RKO (cell line): ENCODE results near the gene GSN.

Experiments
- DNase-seq: peaks from one replicate; pipeline ENCODE4 v3.0.0-alpha.2; 2016; ENCODE audit warnings: low spot score

The GSN gene

DNA sequence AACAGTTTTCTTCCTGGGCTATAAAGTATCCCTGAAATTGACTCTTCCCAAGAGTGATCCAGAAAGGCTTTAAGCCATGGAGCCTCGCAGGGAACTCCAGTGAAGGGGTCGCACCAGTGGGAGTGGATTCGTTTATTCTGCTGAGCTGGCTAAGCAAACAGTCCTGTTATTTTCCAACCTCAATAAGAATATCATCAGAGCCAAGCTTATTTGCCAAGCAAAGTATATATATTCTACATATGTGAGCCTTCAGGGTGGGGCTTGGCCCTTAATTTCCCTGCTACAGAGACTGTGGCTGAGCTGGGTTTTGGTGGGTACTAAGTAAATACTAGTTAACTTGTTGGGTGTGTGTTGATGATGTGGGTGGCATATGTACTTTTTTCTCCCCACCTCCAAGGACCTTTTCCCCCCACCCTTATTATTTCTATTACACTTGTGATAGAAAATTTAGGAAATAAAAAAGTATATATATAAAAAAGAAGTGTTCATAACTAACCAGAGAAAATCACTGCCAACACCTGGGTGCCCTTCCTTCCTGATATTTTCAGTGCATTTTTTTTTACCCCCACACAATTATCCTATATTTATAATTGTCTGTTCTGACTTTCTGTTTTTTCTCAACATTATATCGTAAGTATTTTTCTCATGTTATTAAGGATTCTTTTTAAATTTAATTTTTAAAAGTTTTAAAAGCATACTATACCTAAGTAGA, 5.3 kb downstream of the GSN start:
- DNase-seq: no peak

DNA sequence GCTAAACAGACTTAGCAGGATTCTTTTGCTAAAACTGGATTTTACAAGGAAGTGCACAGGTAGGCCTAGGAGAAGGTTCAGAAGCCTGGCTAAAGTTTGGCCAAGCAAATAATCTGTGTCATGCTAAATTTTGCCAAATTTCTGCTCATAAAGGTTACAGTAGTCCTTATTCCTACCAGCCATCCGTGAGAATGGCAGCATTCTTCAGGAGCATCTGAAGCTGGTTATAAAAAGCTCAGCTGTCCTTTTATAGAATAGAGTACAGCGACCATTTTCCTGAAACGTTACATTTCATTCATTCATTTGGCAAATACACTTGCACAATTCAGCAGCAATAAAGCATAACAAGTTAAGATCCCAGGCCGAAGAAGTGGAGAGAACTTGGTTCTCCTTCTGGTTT, 6.9 kb downstream of the GSN start:
- DNase-seq: no peak

- no peak for DNase-seq
Observed at GRCh38 chr9:121275781-121276658, 8.1 kb downstream of the GSN start.

- no peak for DNase-seq
Observed at GRCh38 chr9:121277026-121277425, 9.1 kb downstream of the GSN start.

DNA sequence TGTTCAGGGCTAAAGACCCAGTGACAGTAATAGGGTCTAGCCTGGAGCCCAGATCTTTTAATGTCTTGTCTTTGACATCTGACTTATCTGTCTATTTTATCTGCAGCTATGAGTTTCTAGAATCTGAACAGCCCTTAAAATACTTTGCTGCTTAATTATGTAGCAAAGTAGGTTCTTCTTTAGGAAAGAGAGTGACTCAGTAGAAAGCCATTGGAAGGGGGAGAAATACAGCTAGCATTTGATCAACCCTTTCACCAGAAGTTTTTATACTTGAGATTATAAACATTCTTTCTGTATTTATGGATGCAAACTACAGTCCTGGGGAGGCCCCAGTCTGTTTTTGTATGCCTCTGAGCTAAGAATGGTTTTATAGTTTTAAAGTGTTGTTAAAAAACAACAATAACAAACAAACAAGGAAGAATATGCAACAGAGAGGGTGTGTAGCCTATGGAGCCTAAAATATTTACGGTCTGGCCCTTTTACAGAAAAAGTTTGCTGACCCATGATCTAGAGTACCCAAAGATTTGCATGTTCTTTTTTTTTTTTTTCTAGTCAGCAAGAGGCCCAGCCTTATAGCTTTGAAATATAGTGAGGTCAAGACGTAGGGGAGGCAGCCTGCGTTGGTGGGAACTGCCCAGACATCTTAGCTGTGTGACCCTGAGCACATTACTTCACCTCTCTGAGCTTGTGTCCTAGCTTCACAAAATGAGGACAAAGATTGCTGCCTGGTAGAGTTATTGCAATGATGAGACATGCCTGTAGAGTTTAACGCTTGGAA, 9.7 kb downstream of the GSN start:
- DNase-seq: no peak

GRCh38 chr9:121278477-121279261, 10.7 kb downstream of the GSN start:
- peak; percentile 74 for DNase-seq

DNA sequence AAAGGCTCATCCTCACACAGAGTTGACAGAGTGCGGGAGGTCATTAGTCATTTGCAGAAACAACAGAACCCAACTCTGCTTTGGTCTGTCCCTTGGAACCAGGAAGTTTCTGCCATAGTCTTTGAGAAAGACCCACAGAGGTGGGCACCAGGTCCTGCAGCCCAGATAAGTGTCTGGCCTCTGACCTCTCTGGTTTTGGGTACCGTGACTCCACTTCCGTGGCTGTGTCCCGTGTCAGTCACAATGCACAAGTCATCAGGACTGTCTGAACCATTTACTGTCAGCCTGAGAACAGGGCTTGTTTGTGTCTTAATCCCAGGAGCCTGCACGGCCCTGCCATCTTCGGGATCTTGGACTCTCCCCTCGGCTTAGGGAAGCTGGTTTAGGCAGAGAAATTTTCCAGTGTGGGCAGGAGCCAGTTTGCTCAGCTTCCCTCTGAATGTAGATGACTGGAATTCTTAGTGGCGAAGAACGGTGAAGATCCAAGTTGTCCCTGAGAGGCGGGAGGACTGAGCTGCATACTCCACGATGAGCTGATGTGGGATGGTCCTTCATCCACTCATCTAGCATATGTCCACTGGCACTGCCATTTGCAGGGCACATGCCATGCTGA, 11.9 kb downstream of the GSN start:
- no peak for DNase-seq

DNA sequence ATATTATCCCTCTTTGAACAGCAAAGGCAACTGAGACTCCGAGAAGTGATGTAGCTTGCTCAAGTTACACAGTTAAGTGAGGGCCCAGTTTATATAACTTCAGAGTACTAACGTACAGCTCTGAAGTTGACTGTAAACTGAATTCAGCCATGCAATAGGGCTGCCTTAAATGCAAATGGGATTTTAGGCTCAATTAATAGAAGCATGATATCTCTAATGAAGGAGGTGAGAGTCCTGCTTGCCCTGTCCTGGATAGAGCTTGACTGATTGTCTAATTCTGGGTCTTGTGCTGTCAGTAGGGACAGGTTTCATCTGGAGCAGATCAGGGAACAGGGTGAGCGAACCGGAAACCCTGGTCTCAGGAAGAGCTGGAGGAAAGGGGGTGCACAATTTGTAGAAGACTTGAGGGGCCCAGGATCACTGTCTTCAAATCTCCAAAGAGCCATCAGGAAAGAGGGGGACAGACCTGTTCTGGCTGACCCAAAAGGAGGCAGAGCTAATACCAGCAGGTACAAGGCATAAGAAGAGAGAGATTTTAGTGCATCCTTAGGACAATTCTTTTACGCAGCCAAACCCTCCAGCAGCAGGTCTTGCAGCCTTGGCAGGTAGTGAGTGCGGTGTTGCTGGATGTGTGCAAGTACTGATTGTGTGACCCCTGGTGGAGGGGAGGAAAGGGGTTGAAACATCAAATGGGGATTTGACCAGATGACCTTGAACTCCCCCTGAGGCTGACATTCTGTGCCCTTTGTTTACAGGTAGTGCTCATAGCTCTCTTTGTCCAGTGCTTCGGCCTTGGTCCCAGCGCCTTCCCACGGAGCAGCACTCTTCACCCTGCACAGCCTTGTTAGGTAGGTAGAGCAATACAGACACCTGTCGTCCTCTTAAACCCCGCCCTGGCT, 13.0 kb downstream of the GSN start:
- no peak for DNase-seq

- DNase-seq: peak; percentile 37
Observed at GRCh38 chr9:121281614-121282276, 13.8 kb downstream of the GSN start.

- DNase-seq: no peak
Observed at GRCh38 chr9:121282277-121283079, 14.5 kb downstream of the GSN start.

- DNase-seq: no peak
Observed at GRCh38 chr9:121283080-121283398, 15.1 kb downstream of the GSN start.

- DNase-seq: no peak
Observed at GRCh38 chr9:121283856-121284732, 16.1 kb downstream of the GSN start.

- DNase-seq: no peak
Observed at GRCh38 chr9:121284733-121285451, 16.9 kb downstream of the GSN start.

DNA sequence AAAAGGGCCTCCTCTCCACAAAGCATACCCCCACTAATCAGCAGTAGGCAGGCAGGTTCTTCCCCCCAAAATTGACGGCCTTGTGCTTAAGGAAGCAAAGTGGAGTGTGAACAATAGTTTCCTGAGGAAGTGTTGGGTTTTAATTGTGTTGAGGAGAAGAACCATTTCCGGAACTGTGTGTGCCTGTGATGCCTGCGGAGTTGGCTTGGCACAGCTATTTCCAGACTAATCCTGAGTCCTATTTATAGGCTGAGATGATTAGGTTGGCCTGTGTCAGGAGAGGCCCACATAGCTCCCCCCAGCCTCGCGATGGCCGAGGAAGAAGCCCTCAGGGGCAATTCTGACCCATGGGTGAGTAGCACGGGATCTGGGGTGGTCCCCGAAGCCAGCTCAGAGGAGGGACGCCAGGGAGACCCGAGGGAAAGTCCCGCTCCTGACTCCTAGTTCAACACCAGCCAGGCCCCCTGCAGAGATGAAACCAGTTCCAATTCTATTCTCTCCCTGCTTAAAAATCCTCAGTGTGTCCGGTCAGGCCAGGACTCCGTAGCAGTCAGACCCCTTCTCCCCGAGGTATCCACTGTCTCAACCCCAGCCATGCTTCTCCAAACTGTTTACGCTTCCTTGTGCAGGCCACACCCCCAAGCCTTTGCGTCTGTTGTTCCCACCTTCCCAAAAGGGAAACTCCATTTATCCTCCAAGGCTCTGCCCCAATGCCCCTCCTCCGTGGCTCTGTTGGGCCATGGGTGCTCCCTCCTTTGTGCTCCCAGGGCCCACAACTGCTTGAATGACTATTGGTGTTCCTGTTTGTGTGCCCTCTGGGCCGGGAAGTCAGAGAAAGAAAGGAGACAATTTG, 18.1 kb downstream of the GSN start:
- DNase-seq: no peak

GRCh38 chr9:121286688-121286972, 18.7 kb downstream of the GSN start:
- DNase-seq: no peak

GRCh38 chr9:121286973-121287741, 19.2 kb downstream of the GSN start:
- peak; percentile 91 for DNase-seq
